Lower leg skin (tissue), 4 donors: ENCODE results near the gene DBNL. TPM values are rescaled to one million over a fixed set of nuclear protein-coding genes. Genes with fewer than 3 reads are reported as not detected.

Experiments
- DNase-seq, 2 donors: peaks; one replicate each; pipeline ENCODE4 v3.0.0-alpha.2; 2019; ENCODE audit warnings: low spot score in 2 of 2
- H3K4me3 ChIP-seq: fragments of 200-600 bp; sonication (generic); 2 replicates; pipeline ENCODE4 v1.5.1; 2017; ENCODE audit warnings: mild to moderate bottlenecking, low read depth; ENCODE audit not compliant: poor library complexity, severe bottlenecking
- POLR2A ChIP-seq, 2 donors: fragments of 450-650 bp; IDR thresholded peaks; one replicate each; pipeline ENCODE4 v1.6.1; 2016 to 2017; ENCODE audit warnings: antibody characterized with exemption in 2 of 2, mild to moderate bottlenecking in 1 of 2, moderate library complexity in 1 of 2
- WGBS, 2 donors: methylation state at CpG; one replicate each; pipeline ENCODE4 v1.1.5; 2018; 5-methylcytosine and 5-hydroxymethylcytosine counted together
- intact Hi-C: fragments of 100-400 bp; cut with DNase I; formaldehyde crosslinking; loops from one replicate; pipeline ENCODE4 v1.15.0; 2023; ENCODE audit warnings: low total_unique reads
- total RNA-seq, 4 donors: library from RNA; depleted of rRNA; stranded (reverse); fragments of >200 nt; gene quantifications; one replicate each; pipeline ENCODE4 v1.1.0, GENCODE V29; 2016
- TF ChIP-seq, protein P1 (sequence below), 3 donors: fragments of 450-650 bp; IDR thresholded peaks; one replicate each; pipeline ENCODE4 v1.5.1; 2016; ENCODE audit warnings: antibody characterized with exemption in 3 of 3, mild to moderate bottlenecking in 3 of 3, moderate library complexity in 2 of 3

The DBNL gene
- total RNA-seq, 4 donors from 2014 or later = 81.3 to 122 (median 106) TPM

- WGBS, 2 donors = 91% methylated on average over 18 to 20 of the region's 20 CpGs
- no peak for DNase-seq
- H3K4me3 ChIP-seq = no peak overlapping the region
- intact Hi-C loops = no loop called here
- TF ChIP-seq, protein P1, sequence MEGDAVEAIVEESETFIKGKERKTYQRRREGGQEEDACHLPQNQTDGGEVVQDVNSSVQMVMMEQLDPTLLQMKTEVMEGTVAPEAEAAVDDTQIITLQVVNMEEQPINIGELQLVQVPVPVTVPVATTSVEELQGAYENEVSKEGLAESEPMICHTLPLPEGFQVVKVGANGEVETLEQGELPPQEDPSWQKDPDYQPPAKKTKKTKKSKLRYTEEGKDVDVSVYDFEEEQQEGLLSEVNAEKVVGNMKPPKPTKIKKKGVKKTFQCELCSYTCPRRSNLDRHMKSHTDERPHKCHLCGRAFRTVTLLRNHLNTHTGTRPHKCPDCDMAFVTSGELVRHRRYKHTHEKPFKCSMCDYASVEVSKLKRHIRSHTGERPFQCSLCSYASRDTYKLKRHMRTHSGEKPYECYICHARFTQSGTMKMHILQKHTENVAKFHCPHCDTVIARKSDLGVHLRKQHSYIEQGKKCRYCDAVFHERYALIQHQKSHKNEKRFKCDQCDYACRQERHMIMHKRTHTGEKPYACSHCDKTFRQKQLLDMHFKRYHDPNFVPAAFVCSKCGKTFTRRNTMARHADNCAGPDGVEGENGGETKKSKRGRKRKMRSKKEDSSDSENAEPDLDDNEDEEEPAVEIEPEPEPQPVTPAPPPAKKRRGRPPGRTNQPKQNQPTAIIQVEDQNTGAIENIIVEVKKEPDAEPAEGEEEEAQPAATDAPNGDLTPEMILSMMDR (IDR thresholded peaks at IDR 0.05) = no peak
- TF ChIP-seq POLR2A (IDR thresholded peaks at IDR 0.05) = no peak
These were observed 31.8 kb downstream of the DBNL start for GRCh38 chr7:44076101-44076895.

DNA sequence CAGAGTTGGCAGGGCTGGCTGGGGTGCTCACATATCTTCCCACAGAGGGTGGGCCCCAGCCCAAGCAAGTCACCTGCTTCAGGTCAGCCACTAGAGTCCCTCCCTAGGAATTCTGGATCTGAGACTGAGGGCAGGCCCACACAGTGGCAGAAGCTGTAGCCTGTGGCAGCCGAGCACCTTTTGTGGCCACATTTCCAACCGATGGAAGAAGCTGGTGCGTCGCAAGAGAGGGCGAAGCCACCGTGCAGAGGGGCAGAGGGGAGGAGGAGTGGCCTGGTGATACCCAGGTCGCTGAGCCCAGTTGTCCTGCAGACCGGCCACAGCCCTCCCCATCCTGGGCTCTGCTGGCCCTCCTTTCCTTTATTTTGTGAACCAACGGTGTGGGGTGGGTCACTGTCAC lies 32.6 kb downstream of the DBNL start:
- no peak overlapping the region for H3K4me3 ChIP-seq
- intact Hi-C loops = no loop called here
- DNase-seq = no peak
- TF ChIP-seq, protein P1 (IDR thresholded peaks at IDR 0.05) = no peak
- no peak for TF ChIP-seq POLR2A (IDR thresholded peaks at IDR 0.05)
- WGBS, 2 donors = 79 to 86% methylated on average over 9 of the region's 9 CpGs

DNA sequence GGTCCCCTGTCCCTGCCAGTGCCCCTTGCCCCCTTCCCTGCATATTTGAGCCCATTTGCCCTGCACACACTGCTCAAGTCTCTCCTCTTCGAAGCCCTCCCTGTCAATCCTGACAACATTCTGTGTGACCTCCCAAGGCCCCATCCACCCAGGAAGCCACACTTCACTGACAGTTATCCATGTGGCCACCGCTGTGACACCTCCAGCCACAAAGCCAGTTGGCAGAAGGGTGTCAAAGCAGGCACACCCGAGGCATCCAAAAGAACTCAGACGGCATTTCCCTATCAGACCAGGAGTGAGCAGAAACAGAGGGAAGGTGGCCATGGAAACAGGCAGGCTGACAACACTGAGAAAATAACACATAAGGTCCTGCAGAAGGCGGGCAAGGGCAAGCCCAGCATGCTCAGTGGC lies 33.2 kb downstream of the DBNL start:
- intact Hi-C loops = no loop called here
- no peak for DNase-seq
- TF ChIP-seq POLR2A (IDR thresholded peaks at IDR 0.05) = no peak
- TF ChIP-seq, protein P1 (IDR thresholded peaks at IDR 0.05) = no peak
- H3K4me3 ChIP-seq = no peak overlapping the region
- WGBS, 2 donors = 57 to 65% methylated on average over 5 of the region's 5 CpGs

DNA sequence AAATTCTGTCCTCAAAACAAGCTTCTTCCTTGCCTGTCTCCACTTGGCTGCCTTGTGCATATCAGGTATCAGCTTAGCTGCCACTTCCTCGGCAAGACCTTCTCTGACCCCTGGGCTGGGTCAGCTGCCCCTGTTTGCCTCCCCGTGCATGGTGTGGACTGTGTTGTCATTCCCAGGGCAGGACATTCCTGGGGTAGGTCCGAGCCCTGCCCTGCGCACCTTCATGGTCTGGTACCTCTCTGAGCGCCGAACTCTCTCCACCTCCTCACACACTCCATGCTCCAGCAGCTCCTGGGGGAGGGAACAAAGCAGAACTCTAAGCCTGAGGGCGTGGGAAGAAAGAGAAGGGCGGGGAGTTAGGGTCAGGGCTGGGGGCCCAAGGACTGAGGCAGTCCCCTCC lies 34.0 kb downstream of the DBNL start:
- no peak overlapping the region for H3K4me3 ChIP-seq
- 84 to 95% methylated on average over 8 of the region's 8 CpGs for WGBS, 2 donors
- no peak for DNase-seq
- intact Hi-C loops = no loop called here
- TF ChIP-seq POLR2A (IDR thresholded peaks at IDR 0.05) = no peak
- TF ChIP-seq, protein P1 (IDR thresholded peaks at IDR 0.05) = no peak

DNA sequence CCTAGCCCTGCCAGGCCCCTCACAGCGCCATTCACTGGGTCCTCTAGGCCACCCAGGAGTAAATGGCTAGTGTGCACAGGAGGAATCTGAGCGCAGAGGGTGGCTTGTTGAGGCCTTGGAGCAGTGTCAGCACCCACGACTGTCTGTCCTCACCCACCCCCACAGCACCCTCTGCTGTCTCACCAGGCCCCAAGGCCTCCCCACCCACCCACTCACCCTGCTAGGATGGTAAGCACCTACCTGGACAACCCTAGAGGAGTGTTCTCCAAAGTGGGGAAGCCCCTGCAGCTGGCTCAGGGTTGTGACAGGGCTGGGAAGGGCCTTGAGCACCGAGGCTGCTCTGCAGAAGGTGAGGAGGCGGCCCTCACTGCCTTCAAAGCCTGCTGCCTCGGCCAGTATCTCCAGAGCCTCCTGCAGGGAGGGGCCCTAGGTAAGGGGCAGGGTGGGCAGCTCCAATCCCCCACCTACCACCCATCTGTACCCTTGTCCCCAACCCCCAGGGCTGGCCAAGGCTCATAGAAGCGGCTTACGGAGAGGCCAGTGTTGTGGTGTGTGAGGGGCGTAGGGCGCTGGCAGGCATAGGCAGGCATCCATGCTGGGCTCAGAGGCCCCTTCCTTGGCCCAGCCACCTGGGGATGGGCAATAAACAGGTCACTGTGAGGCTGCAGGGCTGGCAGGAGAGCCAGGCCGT lies 35.0 kb downstream of the DBNL start:
- 71 to 82% methylated on average over 10 to 11 of the region's 11 CpGs for WGBS, 2 donors
- TF ChIP-seq, protein P1 (IDR thresholded peaks at IDR 0.05) = no peak
- TF ChIP-seq POLR2A (IDR thresholded peaks at IDR 0.05) = no peak
- H3K4me3 ChIP-seq = no peak overlapping the region
- intact Hi-C loops = no loop called here
- no peak for DNase-seq
